HG02938 (cell line): ENCODE data around the gene MYLK2.

ENCODE experiments used
- ATAC-seq: cut with Tn5 transposase; IDR thresholded peaks from one replicate; pipeline ENCODE4 v1.9.1; 2021; ENCODE audit warnings: mild to moderate bottlenecking, moderate library complexity; ENCODE audit not compliant: unreplicated experiment

Gene MYLK2

DNA sequence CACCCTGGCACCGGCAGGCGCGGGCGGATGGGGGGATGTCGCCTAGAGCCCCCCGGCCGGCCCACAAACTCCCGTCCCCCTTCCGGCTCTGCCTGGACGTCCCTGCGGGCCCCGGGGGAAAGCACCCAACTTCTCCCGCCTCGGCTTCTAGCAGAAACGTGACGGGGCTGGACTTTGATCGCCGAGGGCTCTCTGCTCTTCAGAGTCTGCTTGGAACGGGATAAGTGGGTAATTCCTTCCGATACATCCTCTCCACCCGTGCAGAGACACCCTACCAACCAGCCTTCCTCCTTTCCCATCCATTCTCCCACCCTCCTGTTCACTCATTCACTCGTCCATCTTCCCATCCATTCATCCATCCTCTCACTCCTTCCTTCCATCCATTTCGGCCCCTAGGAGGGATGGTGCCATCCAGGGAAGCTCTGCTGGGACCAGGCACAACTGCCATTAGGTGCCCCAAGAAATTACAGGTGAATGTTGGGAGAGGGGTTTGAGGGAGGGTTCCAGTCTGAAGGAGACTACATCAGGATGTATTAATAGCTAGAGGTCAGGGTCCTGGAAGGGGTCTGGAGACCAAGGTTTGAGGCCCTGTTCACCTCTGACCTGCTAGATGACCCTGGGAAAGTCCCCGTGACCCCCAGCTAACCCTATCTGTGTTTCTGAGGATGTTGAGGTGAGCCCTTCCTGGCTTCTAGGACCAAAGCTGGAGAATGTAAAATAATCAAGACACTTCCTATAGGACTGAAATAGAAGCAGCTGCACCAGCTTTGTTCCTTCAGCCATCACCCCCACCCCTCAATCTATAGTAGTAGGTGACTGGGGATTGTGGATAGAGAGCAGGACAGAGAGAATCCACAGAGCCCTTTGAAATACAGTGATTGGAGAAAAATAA lies 51.8 kb downstream of the MYLK2 start:
- no peak for ATAC-seq

DNA sequence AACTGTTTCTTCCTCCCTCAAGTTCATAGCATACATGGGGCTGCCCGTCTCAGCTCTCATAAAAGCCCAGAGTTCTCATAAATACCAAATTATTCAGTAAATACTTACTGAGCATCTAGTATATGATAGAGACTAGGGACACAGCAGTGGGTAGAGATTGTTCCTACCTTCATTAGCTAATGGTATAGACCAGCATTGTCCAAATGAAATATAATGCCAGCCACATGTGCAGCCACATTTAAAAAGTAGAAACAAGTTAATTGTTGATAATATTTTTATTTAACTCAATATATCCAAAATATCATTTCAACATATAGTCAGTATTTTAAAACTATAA lies 52.4 kb downstream of the MYLK2 start:
- ATAC-seq = no peak

DNA sequence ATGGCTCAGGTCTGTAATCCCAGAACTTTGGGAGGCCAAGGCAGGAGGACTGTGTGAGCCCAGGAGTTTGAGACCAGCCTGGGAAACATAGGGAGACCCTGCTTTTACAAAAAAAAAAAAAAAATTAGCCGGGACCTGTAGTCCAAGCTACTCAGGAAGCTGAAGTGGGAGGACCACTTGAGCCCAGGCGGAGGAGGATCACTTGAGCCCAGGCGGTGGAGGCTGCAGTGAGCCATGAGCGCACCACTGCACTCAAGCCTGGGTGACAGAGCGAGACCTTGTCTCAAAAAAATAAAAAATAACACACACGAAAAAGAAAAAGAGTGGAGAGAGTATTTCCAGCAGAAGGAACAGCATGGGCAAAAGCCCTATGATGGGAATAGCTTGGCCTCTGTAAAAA lies 53.2 kb downstream of the MYLK2 start:
- ATAC-seq = no peak

DNA sequence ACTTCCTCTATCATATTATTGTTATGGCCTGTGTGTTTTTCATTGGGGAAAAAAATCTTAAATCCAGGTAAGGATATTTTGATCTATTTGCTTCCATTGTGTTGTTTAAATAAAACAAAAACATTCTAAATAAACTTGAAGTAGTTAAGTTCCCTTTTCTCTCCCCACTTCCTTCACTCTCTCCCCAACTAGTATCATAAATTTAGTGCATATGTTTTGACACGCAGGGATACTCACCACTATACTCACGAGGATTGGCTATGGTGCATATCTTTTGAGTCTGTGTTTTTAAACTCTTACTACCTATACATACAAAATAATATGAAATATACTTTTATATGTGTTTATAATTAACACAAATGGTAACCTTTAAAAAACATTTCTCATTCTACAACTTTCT lies 56.5 kb downstream of the MYLK2 start:
- no peak for ATAC-seq

DNA sequence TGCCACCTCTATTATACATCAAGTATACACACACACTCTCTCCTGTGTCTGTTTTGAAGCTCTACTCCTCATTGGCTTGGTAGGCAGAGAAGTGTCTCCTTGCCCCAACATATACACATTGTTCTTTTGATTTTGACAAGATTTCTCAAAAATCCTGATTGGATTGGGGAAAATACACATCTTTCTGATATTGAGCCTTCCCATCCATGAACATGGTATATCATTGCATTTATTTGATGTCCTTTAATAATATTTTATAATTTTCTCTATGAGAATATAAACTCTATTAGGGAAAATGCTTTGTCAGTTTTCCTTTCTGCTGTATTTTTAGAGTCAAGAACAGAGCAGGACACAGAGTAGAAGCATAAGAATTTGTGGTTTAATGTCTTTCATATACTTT lies 58.5 kb downstream of the MYLK2 start:
- no peak for ATAC-seq

DNA sequence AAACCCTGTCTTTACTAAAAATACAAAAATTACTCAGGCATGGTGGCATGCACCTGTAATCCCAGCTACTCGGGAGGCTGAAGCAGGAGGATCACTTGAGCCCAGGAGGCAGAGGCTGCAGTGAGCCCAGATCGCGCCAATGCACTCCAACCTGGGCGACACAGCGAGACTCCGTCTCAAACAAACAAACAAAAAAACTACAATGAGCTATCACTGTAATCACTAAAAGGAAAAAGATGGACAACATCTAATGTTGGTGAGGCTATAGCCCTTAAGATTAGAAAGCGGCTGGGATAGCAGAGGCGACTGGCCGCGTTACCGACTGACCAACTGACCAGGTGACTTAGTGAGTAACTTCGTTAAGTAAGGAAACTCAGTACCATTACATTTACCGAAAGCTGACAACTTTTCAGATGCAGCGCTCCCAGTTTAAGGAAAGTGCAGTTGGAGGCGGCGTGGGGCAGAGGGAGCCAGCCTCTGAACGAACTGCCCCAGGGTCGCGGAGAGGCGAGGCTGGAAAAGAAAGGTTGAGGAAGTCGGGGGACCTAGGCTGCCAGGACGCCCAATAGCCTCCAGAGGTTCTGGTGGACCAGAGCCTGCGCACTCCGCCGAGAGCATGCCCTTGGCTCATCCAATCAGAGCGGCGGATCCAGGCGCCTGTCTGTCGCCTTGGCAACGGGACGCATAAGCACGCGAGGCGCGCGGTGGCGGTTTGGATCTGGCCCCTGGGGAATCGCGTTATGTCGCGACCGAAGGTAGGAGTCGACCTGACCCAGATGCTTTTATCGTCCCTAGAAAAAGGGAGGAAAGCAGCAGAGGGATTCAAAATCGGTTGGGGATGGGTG lies 60.2 kb downstream of the MYLK2 start:
- peak; percentile 83 for ATAC-seq

DNA sequence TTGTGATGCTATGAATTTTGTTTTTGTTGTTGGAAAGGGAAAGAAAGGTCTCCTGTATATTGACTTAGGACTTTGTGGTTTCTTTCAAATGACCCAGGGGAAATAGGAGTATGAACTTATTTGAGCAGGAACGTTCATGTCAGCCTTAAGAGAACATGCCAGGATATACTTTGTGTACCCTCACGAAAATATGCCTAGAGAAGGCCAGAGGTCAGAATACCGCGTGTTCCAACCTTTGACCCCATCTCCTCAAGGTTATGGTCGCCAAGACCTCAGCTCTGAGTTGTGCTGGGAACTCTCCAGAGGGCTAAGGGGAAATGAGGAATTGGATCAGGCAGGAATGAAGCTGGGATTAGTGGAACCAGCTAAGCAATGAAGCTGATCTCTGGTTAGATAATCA lies 62.8 kb downstream of the MYLK2 start:
- no peak for ATAC-seq

DNA sequence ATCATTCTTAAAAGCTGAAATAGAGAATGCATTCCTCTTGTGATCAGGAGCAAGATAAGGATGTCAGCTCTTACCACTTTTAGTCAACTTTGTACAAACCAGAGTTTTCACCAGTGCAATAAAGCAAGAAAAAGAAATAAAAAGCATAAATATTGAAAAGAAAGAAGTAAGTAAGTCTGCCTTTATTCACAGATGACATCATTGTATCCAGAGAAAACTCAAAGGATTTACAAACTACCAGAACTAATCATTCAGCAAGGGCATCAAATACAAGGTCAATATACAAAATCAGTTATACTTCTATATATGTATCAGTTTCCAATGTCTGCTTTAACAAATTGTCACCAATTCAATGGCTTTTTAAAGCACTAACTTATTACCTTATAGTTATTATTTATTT lies 64.7 kb downstream of the MYLK2 start:
- ATAC-seq = no peak
